ENCODE measurements around the gene KY. TPM values are rescaled to one million over a fixed set of nuclear protein-coding genes. Genes with fewer than 3 reads are reported as not detected.
A peak's percentile ranks its signal among the peaks of the same experiment; 100 is the strongest.

The KY gene
- total RNA-seq, 1 donor: 10.5 TPM

DNA sequence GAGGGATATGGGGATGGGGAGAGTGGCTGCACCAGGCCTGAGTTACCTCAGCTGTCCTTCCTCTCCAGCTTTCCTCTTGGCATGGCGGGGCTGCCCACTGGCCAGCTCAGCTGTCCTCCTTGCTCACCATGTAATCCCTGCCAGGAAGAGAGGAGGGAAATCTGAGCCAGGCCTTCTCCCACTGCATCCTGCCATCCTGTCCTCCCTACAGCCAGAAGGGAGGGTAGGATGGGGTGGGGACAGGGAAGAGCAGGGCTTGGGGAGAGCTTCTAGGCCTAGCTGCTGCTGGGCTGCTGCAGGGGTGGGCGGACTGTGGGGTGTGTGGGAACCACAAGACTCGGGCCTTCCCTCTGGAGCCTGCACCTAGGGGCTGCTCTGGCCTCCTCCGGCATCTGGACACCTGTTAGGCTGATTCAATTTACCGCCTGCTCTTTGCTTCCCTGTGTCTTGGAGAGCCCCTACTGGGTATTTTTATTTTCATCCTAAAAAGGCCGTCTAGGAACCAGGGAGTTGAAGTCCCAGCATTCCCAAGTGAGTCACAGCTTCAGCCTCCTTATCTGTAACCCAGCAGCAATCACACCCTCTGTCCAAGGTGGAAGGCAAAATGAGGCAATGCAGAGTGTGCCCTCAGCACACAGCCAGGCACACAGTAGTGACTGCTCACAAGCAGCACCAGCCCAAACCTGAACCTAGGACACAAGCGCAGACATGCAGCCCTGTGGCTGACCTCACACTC is 13.1 kb upstream of the KY start:
- no peak overlapping the region for H3K4me3 ChIP-seq (ENCODE audit: low read depth, low read length)
- DNase-seq (ENCODE audit: low read depth): peak; percentile 80
- TF ChIP-seq, protein P1, sequence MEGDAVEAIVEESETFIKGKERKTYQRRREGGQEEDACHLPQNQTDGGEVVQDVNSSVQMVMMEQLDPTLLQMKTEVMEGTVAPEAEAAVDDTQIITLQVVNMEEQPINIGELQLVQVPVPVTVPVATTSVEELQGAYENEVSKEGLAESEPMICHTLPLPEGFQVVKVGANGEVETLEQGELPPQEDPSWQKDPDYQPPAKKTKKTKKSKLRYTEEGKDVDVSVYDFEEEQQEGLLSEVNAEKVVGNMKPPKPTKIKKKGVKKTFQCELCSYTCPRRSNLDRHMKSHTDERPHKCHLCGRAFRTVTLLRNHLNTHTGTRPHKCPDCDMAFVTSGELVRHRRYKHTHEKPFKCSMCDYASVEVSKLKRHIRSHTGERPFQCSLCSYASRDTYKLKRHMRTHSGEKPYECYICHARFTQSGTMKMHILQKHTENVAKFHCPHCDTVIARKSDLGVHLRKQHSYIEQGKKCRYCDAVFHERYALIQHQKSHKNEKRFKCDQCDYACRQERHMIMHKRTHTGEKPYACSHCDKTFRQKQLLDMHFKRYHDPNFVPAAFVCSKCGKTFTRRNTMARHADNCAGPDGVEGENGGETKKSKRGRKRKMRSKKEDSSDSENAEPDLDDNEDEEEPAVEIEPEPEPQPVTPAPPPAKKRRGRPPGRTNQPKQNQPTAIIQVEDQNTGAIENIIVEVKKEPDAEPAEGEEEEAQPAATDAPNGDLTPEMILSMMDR (IDR thresholded peaks at IDR 0.05; ENCODE audit: insufficient read depth, low read length): no peak

DNA sequence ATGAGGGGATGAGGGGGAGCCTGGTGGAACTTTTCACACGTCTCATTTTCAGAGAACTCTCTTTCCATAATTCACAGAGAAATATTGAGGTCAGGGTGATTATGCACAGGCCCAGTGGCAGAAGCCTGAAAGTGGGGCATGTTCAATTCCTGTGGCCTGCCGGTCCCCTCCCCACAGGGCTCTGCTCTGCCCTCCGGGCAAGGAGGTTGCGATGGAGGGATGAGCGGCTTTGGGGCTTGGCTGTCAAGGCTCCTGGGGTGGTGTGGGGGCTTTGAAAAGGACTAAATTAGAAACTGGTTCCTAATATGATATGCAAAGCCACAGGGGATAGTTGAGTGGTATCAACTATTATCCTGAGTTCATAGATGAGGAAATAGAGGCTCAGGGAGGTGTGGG is 9.2 kb upstream of the KY start:
- no peak for DNase-seq (ENCODE audit: low read depth)
- no peak overlapping the region for H3K4me3 ChIP-seq (ENCODE audit: low read depth, low read length)
- TF ChIP-seq, protein P1 (IDR thresholded peaks at IDR 0.05; ENCODE audit: insufficient read depth, low read length): no peak

DNA sequence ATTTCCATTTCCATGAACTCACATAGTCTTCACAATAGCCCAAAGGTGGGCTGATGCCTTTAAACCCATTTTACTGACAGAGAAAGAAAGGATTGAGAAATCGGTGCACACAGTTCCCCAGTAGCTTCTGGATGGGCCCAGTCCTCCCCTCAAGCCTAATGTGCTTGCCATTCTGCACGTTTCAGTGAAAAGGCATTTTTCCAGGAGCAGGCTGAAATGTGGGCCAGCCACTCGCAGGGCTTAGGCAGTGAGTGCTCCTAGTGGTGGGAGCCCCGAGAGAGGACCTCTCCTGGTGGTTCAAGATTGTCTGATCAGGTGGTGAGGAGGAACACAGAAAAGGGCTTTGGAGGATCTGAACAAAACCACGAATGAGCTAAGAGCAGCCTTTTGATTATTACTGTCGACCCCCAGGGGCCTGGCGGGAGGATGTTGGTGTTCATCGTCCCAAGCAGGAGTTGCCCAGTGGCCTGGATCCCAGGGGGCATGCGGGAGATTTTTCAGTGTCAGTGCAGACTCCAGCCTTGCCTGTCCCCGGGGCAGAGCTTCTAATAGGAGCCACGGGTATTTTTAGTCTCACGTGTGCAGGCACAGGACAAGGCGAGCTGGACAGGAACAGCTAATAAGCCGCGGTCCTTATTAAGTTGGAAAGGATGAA is 8.7 kb upstream of the KY start:
- H3K4me3 ChIP-seq (ENCODE audit: low read depth, low read length): no peak overlapping the region
- TF ChIP-seq, protein P1 (IDR thresholded peaks at IDR 0.05; ENCODE audit: insufficient read depth, low read length): no peak
- DNase-seq (ENCODE audit: low read depth): no peak

DNA sequence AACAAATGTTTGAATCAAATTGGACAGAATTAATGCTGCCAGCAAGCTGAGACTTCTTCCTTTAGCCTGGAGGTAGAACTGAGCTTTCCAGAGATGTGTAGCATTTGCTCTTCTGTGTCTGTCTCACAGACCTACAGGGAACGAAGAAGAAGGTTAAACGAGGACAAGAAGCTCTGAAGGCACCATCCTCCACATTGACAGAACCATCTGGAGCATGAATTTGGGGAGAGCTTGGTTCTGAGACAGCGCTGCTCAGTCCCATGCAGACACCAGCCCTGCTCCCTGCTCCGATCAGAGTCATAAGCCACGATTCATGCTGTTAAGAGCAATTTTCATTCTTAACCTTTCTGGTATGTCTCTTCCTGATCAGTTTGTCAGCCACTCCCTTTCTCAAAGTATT is 7.7 kb upstream of the KY start:
- TF ChIP-seq, protein P1 (IDR thresholded peaks at IDR 0.05; ENCODE audit: insufficient read depth, low read length): no peak
- no peak for DNase-seq (ENCODE audit: low read depth)
- no peak overlapping the region for H3K4me3 ChIP-seq (ENCODE audit: low read depth, low read length)

DNA sequence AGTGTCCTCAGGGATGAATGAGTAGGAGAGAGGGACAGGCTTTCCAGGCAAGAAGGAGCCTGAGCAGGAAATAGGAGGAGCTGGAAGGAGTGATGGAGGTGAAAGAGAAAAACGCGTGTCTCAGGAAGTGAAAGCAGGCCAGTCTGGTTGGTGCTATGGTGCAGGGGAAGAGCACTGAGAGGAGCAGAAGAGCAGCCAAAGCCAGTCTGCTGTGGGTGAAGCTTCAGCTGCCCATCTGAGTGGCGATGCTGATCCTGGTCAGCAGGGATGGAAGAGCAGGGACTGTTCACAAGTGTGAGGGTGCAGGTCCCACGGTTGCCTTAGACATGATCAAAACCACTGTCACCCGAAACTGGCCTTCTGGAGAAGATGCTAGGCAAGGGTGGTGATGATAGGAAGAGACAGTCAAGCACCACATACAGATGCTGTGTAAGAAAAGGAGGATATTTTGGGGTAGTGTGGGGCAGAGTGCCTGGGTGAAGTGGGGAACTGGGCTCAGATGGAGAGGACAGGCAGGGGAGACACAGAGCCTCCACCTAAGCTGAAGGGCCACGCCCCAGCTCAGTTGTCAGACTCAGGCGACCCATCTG is 5.5 kb upstream of the KY start:
- DNase-seq (ENCODE audit: low read depth): no peak
- no peak overlapping the region for H3K4me3 ChIP-seq (ENCODE audit: low read depth, low read length)
- TF ChIP-seq, protein P1 (IDR thresholded peaks at IDR 0.05; ENCODE audit: insufficient read depth, low read length): no peak

DNA sequence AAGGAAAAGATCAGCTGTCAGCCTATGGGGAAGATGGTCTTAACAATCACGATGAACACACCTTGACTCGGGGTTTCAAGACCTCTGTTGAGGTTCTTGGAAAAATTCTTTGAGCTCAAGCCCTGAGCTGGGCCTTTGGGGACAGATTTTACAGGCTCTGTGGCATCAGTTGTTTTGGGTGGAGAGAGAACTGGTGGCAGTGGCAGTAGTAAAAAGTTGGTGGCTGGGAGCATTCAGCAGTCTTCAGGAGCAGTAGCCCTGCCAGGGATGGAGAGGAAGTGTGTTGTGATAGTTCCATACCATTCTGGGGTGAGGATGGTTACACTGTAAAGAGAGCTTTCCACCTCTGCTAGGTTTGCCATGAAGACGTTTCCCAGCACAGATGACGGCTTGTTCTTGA is 4.9 kb upstream of the KY start:
- no peak overlapping the region for H3K4me3 ChIP-seq (ENCODE audit: low read depth, low read length)
- no peak for DNase-seq (ENCODE audit: low read depth)
- TF ChIP-seq, protein P1 (IDR thresholded peaks at IDR 0.05; ENCODE audit: insufficient read depth, low read length): no peak

All from fibroblast of the aortic adventitia (primary cell).